ENCODE results near the gene DMRTB1. TPM values are rescaled to one million over a fixed set of nuclear protein-coding genes. Genes with fewer than 3 reads are reported as not detected.

The DMRTB1 gene
- polyA plus RNA-seq (not detected in 2 replicates), polyA minus RNA-seq (not detected in 2 replicates)

DNA sequence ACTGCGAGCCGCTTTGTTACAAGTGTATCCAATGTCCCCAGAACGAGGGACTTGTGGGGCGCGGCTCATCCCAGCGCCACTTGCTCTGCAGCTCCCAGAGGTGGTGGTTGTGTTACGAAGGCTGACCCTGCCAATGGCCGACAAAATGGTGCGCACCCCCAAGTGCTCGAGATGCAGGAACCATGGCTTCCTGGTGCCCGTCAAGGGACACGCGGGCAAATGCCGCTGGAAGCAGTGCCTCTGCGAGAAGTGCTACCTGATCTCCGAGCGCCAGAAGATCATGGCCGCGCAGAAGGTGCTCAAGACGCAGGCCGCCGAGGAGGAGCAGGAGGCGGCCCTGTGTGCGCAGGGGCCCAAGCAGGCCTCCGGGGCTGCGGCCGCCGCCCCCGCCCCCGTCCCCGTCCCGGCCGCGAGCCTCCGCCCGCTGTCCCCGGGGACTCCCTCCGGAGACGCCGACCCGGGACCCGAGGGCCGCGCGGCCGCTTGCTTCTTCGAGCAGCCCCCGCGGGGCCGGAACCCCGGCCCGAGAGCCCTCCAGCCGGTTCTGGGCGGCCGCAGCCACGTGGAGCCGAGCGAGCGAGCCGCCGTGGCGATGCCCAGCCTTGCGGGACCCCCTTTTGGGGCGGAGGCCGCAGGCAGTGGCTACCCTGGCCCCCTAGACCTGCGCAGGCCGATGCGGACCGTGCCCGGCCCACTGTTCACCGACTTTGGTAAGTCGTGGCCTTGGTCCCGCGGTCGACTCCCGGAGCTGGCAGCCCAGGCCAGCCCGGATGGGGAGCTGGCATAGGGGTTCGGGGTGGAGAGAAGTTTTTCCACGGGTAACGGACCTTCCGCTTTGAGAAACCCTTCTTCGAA lies at the start of gene DMRTB1:
Gene DMRTB1, plus strand, starts transcription at position 79 of the 855 bp plus-strand sequence. Its CDS starts 55 bp downstream, at position 134.
- no peak within 1 kb of the TSS for H3K27ac ChIP-seq (ENCODE audit: low read length)
- no peak within 1 kb of the TSS for H3K4me3 ChIP-seq (ENCODE audit: low read length)
- no peak within 1 kb of the TSS for H3K4me2 ChIP-seq (ENCODE audit: low read length)
- H2AFZ ChIP-seq (ENCODE audit: low read depth, low read length) = no peak within 1 kb of the TSS
- no peaks in the 10 kb centered on the region for H3F3A ChIP-seq (ENCODE audit: insufficient read depth, low read length, poor library complexity, severe bottlenecking)
- H4K20me1 ChIP-seq (ENCODE audit: insufficient read depth) = no peaks in the 10 kb centered on the region
- TF ChIP-seq SMC3 (conservative IDR thresholded peaks at IDR 0.05; ENCODE audit: poor library complexity) (no peak), EZH2 (IDR thresholded peaks at IDR 0.05; ENCODE audit: borderline replicate concordance, insufficient read depth, low read length, poor library complexity, severe bottlenecking) (no peak), EP300 (conservative IDR thresholded peaks at IDR 0.05; ENCODE audit: poor library complexity, severe bottlenecking) (no peak), TAF1 (IDR thresholded peaks at IDR 0.05; ENCODE audit: low read depth) (no peak), MXI1 (conservative IDR thresholded peaks at IDR 0.05; ENCODE audit: poor library complexity, severe bottlenecking) (no peak), RAD21 (conservative IDR thresholded peaks at IDR 0.05) (no peak), POLR2AphosphoS5 (IDR thresholded peaks at IDR 0.05) (no peak)
- TF ChIP-seq, protein P1, sequence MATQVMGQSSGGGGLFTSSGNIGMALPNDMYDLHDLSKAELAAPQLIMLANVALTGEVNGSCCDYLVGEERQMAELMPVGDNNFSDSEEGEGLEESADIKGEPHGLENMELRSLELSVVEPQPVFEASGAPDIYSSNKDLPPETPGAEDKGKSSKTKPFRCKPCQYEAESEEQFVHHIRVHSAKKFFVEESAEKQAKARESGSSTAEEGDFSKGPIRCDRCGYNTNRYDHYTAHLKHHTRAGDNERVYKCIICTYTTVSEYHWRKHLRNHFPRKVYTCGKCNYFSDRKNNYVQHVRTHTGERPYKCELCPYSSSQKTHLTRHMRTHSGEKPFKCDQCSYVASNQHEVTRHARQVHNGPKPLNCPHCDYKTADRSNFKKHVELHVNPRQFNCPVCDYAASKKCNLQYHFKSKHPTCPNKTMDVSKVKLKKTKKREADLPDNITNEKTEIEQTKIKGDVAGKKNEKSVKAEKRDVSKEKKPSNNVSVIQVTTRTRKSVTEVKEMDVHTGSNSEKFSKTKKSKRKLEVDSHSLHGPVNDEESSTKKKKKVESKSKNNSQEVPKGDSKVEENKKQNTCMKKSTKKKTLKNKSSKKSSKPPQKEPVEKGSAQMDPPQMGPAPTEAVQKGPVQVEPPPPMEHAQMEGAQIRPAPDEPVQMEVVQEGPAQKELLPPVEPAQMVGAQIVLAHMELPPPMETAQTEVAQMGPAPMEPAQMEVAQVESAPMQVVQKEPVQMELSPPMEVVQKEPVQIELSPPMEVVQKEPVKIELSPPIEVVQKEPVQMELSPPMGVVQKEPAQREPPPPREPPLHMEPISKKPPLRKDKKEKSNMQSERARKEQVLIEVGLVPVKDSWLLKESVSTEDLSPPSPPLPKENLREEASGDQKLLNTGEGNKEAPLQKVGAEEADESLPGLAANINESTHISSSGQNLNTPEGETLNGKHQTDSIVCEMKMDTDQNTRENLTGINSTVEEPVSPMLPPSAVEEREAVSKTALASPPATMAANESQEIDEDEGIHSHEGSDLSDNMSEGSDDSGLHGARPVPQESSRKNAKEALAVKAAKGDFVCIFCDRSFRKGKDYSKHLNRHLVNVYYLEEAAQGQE (IDR thresholded peaks at IDR 0.05; ENCODE audit: borderline replicate concordance) = no peak
- TF ChIP-seq, protein P2, sequence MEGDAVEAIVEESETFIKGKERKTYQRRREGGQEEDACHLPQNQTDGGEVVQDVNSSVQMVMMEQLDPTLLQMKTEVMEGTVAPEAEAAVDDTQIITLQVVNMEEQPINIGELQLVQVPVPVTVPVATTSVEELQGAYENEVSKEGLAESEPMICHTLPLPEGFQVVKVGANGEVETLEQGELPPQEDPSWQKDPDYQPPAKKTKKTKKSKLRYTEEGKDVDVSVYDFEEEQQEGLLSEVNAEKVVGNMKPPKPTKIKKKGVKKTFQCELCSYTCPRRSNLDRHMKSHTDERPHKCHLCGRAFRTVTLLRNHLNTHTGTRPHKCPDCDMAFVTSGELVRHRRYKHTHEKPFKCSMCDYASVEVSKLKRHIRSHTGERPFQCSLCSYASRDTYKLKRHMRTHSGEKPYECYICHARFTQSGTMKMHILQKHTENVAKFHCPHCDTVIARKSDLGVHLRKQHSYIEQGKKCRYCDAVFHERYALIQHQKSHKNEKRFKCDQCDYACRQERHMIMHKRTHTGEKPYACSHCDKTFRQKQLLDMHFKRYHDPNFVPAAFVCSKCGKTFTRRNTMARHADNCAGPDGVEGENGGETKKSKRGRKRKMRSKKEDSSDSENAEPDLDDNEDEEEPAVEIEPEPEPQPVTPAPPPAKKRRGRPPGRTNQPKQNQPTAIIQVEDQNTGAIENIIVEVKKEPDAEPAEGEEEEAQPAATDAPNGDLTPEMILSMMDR (IDR thresholded peaks at IDR 0.05; ENCODE audit: poor library complexity, severe bottlenecking) = no peak
- H3K9ac ChIP-seq (ENCODE audit: low read length) = no peak within 1 kb of the TSS
- no peaks in the 10 kb centered on the region for H3K27me3 ChIP-seq (ENCODE audit: insufficient read depth, low read depth, low read length)
- H3K36me3 ChIP-seq (ENCODE audit: insufficient read depth, low read length) = no peaks in the 10 kb centered on the region
- no peaks in the 10 kb centered on the region for H3K9me3 ChIP-seq (ENCODE audit: low read length)
- H3K79me2 ChIP-seq (replicated peaks; ENCODE audit: insufficient read depth, low read length) = no peaks in the 10 kb centered on the region
- H3K9me2 ChIP-seq (ENCODE audit: insufficient read depth, low read length) = no peaks in the 10 kb centered on the region

DNA sequence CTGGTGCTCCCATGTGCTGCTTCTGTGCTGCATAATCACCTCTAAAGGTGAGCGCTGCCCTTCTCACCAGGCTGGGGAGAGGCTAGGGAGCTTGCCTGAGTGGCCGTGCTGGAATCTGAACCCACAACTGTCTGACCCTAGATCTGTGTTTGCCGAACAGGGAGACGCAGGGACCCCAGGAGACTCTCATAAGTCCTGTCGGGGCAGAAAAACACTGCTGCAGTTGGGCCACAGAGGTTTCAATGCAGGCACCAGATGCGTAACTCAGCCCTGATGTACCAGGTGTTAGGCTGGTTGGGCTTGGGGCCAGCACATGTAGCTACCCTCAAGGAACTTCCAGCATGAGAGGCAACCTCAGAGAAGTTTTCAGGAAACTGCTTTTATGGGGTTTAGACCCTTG lies 49.5 kb upstream of the DMRTB1 start:
- no peak overlapping the region for H3K4me3 ChIP-seq (ENCODE audit: low read length)
- no peaks in the 10 kb centered on the region for H3F3A ChIP-seq (ENCODE audit: insufficient read depth, low read length, poor library complexity, severe bottlenecking)
- H3K9ac ChIP-seq (ENCODE audit: low read length) = no peak overlapping the region
- no peaks in the 10 kb centered on the region for H3K9me2 ChIP-seq (ENCODE audit: insufficient read depth, low read length)
- H2AFZ ChIP-seq (ENCODE audit: low read depth, low read length) = no peak overlapping the region
- TF ChIP-seq EP300 (conservative IDR thresholded peaks at IDR 0.05; ENCODE audit: poor library complexity, severe bottlenecking) (no peak), TAF1 (IDR thresholded peaks at IDR 0.05; ENCODE audit: low read depth) (no peak), EZH2 (IDR thresholded peaks at IDR 0.05; ENCODE audit: borderline replicate concordance, insufficient read depth, low read length, poor library complexity, severe bottlenecking) (no peak), RAD21 (conservative IDR thresholded peaks at IDR 0.05) (no peak), POLR2AphosphoS5 (IDR thresholded peaks at IDR 0.05) (no peak), SMC3 (conservative IDR thresholded peaks at IDR 0.05; ENCODE audit: poor library complexity) (no peak), MXI1 (conservative IDR thresholded peaks at IDR 0.05; ENCODE audit: poor library complexity, severe bottlenecking) (no peak)
- TF ChIP-seq, protein P1 (IDR thresholded peaks at IDR 0.05; ENCODE audit: borderline replicate concordance) = no peak
- TF ChIP-seq, protein P2 (IDR thresholded peaks at IDR 0.05; ENCODE audit: poor library complexity, severe bottlenecking) = no peak
- no peaks in the 10 kb centered on the region for H3K9me3 ChIP-seq (ENCODE audit: low read length)
- H3K36me3 ChIP-seq (ENCODE audit: insufficient read depth, low read length) = no peaks in the 10 kb centered on the region
- H3K79me2 ChIP-seq (replicated peaks; ENCODE audit: insufficient read depth, low read length) = no peaks in the 10 kb centered on the region
- no peak overlapping the region for H3K27ac ChIP-seq (ENCODE audit: low read length)
- H3K4me2 ChIP-seq (ENCODE audit: low read length) = no peak overlapping the region
- no peaks in the 10 kb centered on the region for H3K27me3 ChIP-seq (ENCODE audit: insufficient read depth, low read depth, low read length)
- no peaks in the 10 kb centered on the region for H4K20me1 ChIP-seq (ENCODE audit: insufficient read depth)
